NCI-H226 (cell line): ENCODE data around the gene ZFP91.

Experiments
- DNase-seq: peaks from one replicate; pipeline ENCODE4 v3.0.0-alpha.2; 2015

ZFP91 gene

DNA sequence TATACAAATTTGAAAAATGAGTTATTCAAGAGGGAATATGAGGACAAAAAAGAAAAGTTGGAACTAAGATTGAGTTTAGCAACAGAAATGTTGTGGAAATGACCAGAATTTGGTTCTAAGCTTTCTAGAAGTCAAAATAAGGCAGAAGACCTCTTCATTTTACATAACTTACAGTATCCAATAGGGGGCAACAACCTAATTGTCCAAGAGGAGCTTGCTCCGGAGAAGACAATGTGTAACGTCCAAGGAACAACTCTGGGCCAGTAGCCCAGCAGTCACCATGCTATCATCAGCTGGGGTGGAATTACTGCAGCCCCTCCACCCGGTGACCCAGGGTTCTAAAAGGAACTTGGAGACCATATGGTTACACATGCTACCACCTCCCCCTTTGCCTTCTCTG is 57.7 kb downstream of the ZFP91 start:
- no peak for DNase-seq

- DNase-seq, result no peak
Observed at GRCh38 chr11:58637371-58637770, 58.5 kb downstream of the ZFP91 start.

DNA sequence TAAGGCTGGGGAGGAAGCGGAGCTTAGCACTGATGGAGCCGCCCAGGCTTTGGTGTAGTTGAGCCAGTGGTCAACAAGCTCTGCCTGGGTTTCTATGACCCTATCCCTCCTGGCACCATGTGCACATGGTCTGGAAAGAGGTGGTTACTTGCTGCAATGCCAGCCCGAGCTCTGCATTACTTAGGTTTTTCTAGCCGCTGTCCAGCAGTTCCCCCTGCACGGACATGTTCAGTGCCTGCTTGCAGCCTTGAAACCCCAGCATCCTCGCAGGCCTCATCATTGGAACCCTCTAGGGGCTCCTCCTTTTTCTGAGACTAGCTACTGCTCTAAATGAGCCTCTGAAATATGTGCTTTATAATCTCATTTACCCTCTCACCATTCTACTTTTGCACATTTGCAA is 60.2 kb downstream of the ZFP91 start:
- DNase-seq, result no peak

GRCh38 chr11:58639669-58640068 is 60.8 kb downstream of the ZFP91 start:
- DNase-seq, result no peak

GRCh38 chr11:58640386-58641023 is 61.6 kb downstream of the ZFP91 start:
- no peak for DNase-seq

- no peak for DNase-seq
Observed at GRCh38 chr11:58641341-58641740, 62.5 kb downstream of the ZFP91 start.

- no peak for DNase-seq
Observed at GRCh38 chr11:58641803-58642581, 63.1 kb downstream of the ZFP91 start.

DNA sequence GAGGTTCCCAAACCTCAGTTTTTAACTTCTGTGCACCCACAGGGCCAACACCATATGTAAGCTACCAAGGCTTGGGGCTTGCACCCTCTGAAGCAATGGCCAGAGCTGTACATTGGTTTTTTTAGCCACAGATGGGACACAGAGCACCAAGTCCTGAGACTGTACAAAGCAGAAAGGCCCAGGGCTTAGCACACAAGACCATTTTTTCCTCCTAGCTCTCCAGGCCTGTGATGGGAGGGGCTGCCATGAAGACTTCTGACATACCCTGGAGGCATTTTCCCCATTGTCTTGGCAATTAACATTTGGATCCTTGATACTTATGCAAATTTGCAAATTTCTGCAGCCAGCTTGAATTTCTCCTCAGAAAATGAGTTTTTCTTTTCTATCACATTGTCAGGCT is 67.0 kb downstream of the ZFP91 start:
- no peak for DNase-seq

DNA sequence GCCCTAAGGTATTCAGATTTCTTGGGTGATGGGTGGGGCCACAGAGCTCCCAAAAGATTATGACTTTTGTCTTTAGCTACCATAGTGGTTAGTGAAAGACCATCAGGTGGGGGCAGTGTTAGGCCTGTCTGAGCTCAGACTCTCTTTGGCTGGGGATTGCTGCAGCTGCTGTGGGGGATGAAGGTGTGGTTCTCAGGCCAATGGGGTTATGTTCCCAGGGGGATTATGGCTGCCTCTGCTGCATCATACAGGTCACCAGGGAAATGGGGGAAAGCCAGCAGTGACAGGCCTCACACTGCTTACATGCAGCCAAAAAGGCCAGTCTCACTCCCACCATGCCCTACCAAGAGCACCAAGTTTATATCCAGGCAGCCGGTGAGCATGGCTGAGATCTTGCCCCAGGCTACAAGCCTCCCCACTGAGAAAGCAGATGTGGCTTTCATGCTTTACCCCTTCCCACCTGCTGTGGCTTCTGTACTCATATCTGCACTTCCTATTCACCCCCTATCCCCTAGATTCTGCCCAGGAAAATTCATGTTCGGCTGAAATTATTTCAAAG is 68.4 kb downstream of the ZFP91 start:
- no peak for DNase-seq

- no peak for DNase-seq
Observed at GRCh38 chr11:58647866-58648265, 69.0 kb downstream of the ZFP91 start.

GRCh38 chr11:58649623-58650022 is 70.8 kb downstream of the ZFP91 start:
- no peak for DNase-seq

DNA sequence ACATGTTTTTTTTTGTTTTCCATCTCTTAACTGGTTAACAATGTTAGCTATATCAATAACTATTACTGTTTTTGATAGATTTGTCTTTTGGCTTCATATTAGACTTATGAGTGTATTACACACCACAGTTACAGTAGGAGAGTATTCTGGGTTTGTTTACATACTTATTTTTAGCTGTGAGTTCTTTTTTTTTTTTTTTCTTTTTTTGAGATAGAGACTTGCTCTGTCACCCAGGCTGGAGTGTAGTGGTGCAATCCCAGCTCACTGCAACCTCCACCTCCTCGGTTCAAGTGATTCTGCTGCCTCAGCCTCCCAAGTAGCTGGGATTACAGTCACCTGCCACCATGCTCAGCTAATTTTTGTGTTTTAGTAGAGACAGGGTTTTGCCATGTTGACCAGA is 71.6 kb downstream of the ZFP91 start:
- no peak for DNase-seq

DNA sequence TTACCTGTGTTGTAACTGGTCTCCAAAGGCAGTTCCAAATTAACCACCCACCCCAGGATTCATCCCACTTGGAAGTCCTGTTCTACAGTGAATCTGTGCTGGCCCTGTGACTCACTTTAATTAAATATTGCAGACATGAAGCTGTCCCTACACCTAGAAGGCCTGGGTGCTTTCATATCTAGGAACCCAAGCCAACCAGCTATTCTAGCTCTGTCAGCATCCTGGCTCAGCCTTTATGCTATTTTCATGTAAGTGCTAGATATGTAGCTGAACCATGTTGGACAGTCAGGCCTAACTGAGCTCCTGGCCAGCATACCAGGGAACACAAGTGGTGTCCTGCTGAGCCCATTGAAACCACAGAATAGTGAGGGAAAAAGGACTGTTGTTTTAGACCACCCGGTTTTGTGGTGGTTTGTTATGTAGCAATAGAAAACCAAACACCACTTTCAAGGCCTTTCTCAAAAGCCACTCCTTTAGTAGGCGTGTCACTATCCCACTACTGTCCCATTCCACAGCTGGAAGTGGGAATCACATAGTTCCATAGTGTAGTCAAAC is 73.9 kb downstream of the ZFP91 start:
- no peak for DNase-seq

DNA sequence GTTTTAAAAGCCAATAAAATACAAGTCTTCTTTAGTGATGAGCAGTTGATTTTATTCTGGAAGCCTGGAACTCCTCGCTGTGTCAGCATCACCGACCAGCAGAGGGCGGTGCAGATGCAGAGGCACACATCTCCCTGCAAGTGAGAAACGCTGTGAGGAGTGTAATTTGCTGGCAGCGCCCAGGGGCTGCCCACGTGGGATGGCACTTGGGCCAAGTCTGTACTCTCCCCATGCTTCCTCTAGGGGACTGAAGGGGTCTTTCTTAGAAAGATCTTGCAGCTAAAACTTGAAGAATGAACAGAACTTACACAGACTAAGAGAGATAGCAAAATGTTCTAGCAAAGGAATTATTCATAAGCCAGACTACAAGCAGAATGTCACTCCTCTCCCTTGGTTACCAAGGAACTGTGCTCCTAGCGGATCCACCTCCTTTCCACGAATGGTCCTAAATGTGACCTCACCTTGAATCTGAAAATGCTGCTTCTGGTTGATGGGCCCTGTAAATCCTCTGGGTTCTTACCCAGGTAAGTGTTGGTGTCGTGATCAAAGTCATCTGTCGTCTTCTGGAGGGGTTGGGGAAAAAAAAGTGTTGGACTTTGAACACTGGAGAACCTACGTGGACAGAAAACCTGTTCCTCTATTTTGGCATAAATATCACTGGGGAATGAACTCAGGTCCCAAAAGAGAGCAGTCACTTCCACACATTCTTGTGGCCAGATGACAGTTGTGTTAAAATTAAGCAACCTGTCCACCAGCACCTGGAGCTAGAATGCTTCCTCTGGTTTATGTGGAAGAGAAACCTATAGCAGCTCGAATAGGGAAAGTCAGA is 75.4 kb downstream of the ZFP91 start:
- DNase-seq, result peak; percentile 59

GRCh38 chr11:58654908-58655296 is 76.0 kb downstream of the ZFP91 start:
- DNase-seq, result no peak

GRCh38 chr11:58656348-58656747 is 77.5 kb downstream of the ZFP91 start:
- DNase-seq, result no peak

DNA sequence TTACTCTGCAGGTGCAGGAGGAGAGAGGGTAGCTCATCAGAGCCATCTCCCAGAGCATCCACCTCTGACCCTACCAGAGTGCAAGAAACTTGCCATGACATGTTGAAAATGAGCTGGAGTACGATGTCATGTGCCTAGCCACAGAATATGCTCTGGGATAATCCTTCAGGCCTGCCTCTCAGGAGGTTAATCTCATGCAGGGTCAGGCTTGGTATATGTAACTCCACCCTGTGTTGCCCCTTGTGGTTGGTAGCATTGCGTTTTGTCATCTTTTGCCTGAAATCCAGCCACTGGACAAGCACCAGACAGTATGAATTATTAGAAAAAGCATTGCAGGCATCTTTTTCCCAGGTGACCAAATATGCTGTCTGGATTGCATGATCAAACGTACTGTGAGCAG is 79.8 kb downstream of the ZFP91 start:
- DNase-seq, result no peak

DNA sequence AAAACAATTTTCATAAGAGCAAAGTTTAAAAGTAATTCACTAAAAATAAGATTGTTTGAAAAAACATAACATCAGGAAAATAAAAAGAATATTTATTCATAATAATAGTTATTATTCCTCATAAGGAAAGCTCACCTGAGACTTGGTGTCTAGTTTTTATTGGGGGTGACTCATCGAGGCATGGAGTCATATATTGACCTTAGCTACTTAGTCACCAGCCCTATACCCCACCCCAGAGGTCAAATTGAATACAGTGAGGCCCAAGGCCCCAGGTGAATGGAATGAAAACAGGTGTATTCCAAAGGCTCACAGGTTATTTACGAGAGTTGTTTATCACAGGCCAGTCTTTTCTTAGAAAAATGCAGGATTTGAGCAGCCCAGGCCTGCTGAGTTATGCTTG is 80.5 kb downstream of the ZFP91 start:
- DNase-seq, result no peak

GRCh38 chr11:58659910-58660570 is 81.2 kb downstream of the ZFP91 start:
- DNase-seq, result peak; percentile 14
